Pons (tissue), 1 donor: Measurements from ENCODE around the gene GJB6.

Experiments
- DNase-seq: peaks from one replicate; pipeline ENCODE4 v3.0.0-alpha.2; 2016; ENCODE audit warnings: low spot score

GJB6 gene

GRCh38 chr13:20186771-20187170, 45.3 kb downstream of the GJB6 start:
- no peak for DNase-seq

GRCh38 chr13:20185366-20186056, 46.6 kb downstream of the GJB6 start:
- no peak for DNase-seq

- peak; percentile 82 for DNase-seq
These were observed 49.8 kb downstream of the GJB6 start for GRCh38 chr13:20182231-20182846.

- no peak for DNase-seq
These were observed 50.9 kb downstream of the GJB6 start for GRCh38 chr13:20181188-20181587.

GRCh38 chr13:20178156-20178555, 54.0 kb downstream of the GJB6 start:
- no peak for DNase-seq

GRCh38 chr13:20177049-20177831, 54.9 kb downstream of the GJB6 start:
- no peak for DNase-seq

- DNase-seq: no peak
These were observed 56.0 kb downstream of the GJB6 start for GRCh38 chr13:20175907-20176652.

- no peak for DNase-seq
These were observed 56.7 kb downstream of the GJB6 start for GRCh38 chr13:20175406-20175794.

- no peak for DNase-seq
These were observed 57.3 kb downstream of the GJB6 start for GRCh38 chr13:20174656-20175405.

GRCh38 chr13:20173116-20173746, 58.9 kb downstream of the GJB6 start:
- DNase-seq: no peak
